ENCODE measurements around the gene CLCN7. TPM values are rescaled to one million over a fixed set of nuclear protein-coding genes. Genes with fewer than 3 reads are reported as not detected.

The CLCN7 gene
- total and polyA plus RNA-seq, 2 experiments from 2014 or later = 17.4 to 53.8 TPM

- Mint-ChIP-seq H3K36me3 (ENCODE audit: low read depth) (peaks cover 12% of the 10 kb centered on the region), H3K9me3 (no peaks in the 10 kb centered on the region), H3K4me3 (no peak overlapping the region), H3K27ac (peak overlapping the region; percentile 82; the same call in 1 of the 2 replicates), H3K4me1 (no peaks in the 10 kb centered on the region), H3K27me3 (ENCODE audit: insufficient read depth, low read depth, poor library complexity) (peaks cover 9% of the 10 kb centered on the region)
- H3K36me3 ChIP-seq (ENCODE audit: insufficient read depth) = no peaks in the 10 kb centered on the region
- H3K27me3 ChIP-seq (ENCODE audit: insufficient read depth) = no peaks in the 10 kb centered on the region
- no peaks in the 10 kb centered on the region for H4K20me1 ChIP-seq (replicated peaks; ENCODE audit: insufficient read depth)
- H3K9me2 ChIP-seq (ENCODE audit: insufficient read depth) = no peaks in the 10 kb centered on the region
- H3K79me2 ChIP-seq (replicated peaks; ENCODE audit: insufficient read depth) = no peaks in the 10 kb centered on the region
- no peak overlapping the region for H3K4me2 ChIP-seq
- no peak overlapping the region for H3K4me3 ChIP-seq
- DNase-seq (ENCODE audit: low spot score) (peak; percentile 52), ATAC-seq (peak; percentile 73)
- peak; percentile 21 to 56; a peak in 2 of 4 replicates for TF ChIP-seq CTCF (conservative IDR thresholded peaks at IDR 0.05; ENCODE audit: low read depth in 2 of 2)
- no peak for TF ChIP-seq ZNF462 (CRISPR knock-in tag; IDR thresholded peaks at IDR 0.05)
- H3K4me1 ChIP-seq (ENCODE audit: insufficient read depth) = no peaks in the 10 kb centered on the region
- no peaks in the 10 kb centered on the region for H3F3A ChIP-seq (replicated peaks; ENCODE audit: low read depth)
- H3K27ac ChIP-seq (ENCODE audit: low read depth) = no peak overlapping the region
- H2AFZ ChIP-seq = no peak overlapping the region
These were observed 24.6 kb downstream of the CLCN7 start for GRCh38 chr16:1450218-1450617.

- Histone ChIP-seq H3K36me3 (ENCODE audit: insufficient read depth) (no peaks in the 10 kb centered on the region), H2AFZ (no peak overlapping the region)
- no peak for TF ChIP-seq CREB1 (CRISPR knock-in tag; IDR thresholded peaks at IDR 0.05; ENCODE audit: low read depth)
- no peak for TF ChIP-seq REST (IDR thresholded peaks at IDR 0.05; ENCODE audit: unreplicated experiment)
- no peak for TF ChIP-seq POLR2AphosphoS5 (IDR thresholded peaks at IDR 0.05; ENCODE audit: low read depth)
- no peak for TF ChIP-seq NANOG (IDR thresholded peaks at IDR 0.05; ENCODE audit: borderline replicate concordance)
- no peak for TF ChIP-seq ZNF114 (CRISPR knock-in tag; IDR thresholded peaks at IDR 0.05)
- no peak for TF ChIP-seq EZH2phosphoT487 (IDR thresholded peaks at IDR 0.05; ENCODE audit: unreplicated experiment)
- no peak for TF ChIP-seq ZNF331 (CRISPR knock-in tag; IDR thresholded peaks at IDR 0.05; ENCODE audit: low read depth)
These were observed 25.5 kb downstream of the CLCN7 start for GRCh38 chr16:1449201-1449788.

More at GRCh38 chr16:1449201-1449788, 25.5 kb downstream of the CLCN7 start:
- H3K79me2 ChIP-seq (replicated peaks; ENCODE audit: insufficient read depth) = no peaks in the 10 kb centered on the region
- Mint-ChIP-seq H3K9me3 (no peaks in the 10 kb centered on the region), H3K4me1 (no peaks in the 10 kb centered on the region), H3K4me3 (no peak overlapping the region), H3K27me3 (ENCODE audit: insufficient read depth, low read depth, poor library complexity) (peaks cover 9% of the 10 kb centered on the region), H3K27ac (no peak overlapping the region), H3K36me3 (ENCODE audit: low read depth) (peaks cover 12% of the 10 kb centered on the region)
- H3K9me2 ChIP-seq (ENCODE audit: insufficient read depth) = no peaks in the 10 kb centered on the region
- no peaks in the 10 kb centered on the region for H3F3A ChIP-seq (replicated peaks; ENCODE audit: low read depth)
- H3K27me3 ChIP-seq (ENCODE audit: insufficient read depth) = no peaks in the 10 kb centered on the region
- H3K4me1 ChIP-seq (ENCODE audit: insufficient read depth) = no peaks in the 10 kb centered on the region
- no peak overlapping the region for H3K4me3 ChIP-seq
- DNase-seq (ENCODE audit: low spot score) (no peak), ATAC-seq (no peak)
- H4K20me1 ChIP-seq (replicated peaks; ENCODE audit: insufficient read depth) = no peaks in the 10 kb centered on the region
- no peak overlapping the region for H3K4me2 ChIP-seq
- no peak overlapping the region for H3K27ac ChIP-seq (ENCODE audit: low read depth)

All from GM23338 (cell line).